ENCODE results near the gene SCUBE1.

DNA sequence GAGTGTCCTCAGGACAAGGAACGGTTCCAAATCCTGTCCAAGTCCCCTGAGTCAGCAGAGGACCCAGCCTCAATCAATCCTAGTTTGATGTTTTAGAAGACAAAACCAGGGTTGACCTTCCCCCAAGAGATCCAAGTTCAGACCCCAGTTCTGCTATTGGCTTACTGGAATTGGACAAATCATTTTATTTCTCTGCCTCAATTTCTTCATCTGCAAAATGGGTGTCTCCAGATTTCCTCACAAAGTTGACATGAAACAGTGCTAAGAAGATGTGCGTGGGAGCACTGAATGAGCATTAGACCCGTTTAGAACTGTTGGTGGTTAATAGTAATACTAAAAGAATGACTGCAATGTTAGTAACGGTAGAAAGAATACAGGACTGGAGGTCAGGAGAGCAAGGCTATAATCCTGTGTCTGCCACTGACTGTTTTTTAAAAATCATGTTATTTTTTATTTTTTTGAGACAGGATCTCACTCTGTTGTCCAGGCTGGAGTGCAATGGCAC lies 32.8 kb upstream of the SCUBE1 start:
- TF ChIP-seq, protein P1, sequence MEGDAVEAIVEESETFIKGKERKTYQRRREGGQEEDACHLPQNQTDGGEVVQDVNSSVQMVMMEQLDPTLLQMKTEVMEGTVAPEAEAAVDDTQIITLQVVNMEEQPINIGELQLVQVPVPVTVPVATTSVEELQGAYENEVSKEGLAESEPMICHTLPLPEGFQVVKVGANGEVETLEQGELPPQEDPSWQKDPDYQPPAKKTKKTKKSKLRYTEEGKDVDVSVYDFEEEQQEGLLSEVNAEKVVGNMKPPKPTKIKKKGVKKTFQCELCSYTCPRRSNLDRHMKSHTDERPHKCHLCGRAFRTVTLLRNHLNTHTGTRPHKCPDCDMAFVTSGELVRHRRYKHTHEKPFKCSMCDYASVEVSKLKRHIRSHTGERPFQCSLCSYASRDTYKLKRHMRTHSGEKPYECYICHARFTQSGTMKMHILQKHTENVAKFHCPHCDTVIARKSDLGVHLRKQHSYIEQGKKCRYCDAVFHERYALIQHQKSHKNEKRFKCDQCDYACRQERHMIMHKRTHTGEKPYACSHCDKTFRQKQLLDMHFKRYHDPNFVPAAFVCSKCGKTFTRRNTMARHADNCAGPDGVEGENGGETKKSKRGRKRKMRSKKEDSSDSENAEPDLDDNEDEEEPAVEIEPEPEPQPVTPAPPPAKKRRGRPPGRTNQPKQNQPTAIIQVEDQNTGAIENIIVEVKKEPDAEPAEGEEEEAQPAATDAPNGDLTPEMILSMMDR (IDR thresholded peaks at IDR 0.05; ENCODE audit: low read depth, low read length) = no peak
- no peak for TF ChIP-seq POLR2A (IDR thresholded peaks at IDR 0.05; ENCODE audit: extremely low read depth, insufficient read length)
